Activated CD4-positive, alpha-beta T cell treated with anti-CD3 and anti-CD28 coated beads, Interleukin-2, amount 10 ng/mL, durations not matched to agents 7 days and 5 days (primary cell): ENCODE data around the gene MIS18A. TPM values are rescaled to one million over a fixed set of nuclear protein-coding genes. Genes with fewer than 3 reads are reported as not detected.
"Not testable (repeated sequence)": the region's sequence is repeated elsewhere in the genome, so short reads cannot be mapped to it uniquely, and the experiment has no call there.

ENCODE experiments used
- CTCF ChIA-PET: fragments of 350-600 bp; sonication (Branson Sonifier 250); formaldehyde crosslinking; loops from one replicate; lab custom pipeline; 2021; ENCODE audit warnings: antibody characterized with exemption; lab: Charles Lee
- POLR2A ChIA-PET: fragments of 350-600 bp; sonication (Branson Sonifier 250); formaldehyde crosslinking; loops from one replicate; lab custom pipeline; 2021; ENCODE audit warnings: antibody characterized with exemption; lab: Charles Lee
- DNase-seq: peaks from one replicate; pipeline ENCODE4 v3.0.0-alpha.2; 2020
- H3K27ac Mint-ChIP-seq: one replicate; pipeline ENCODE4 v1.8.0; 2021; ENCODE audit warnings: mild to moderate bottlenecking, moderate library complexity, mixed read lengths
- H3K27me3 Mint-ChIP-seq: one replicate; pipeline ENCODE4 v1.8.0; 2021; ENCODE audit warnings: mixed read lengths
- H3K36me3 Mint-ChIP-seq: one replicate; pipeline ENCODE4 v1.8.0; 2021; ENCODE audit warnings: low read depth, mixed read lengths
- H3K4me1 Mint-ChIP-seq: one replicate; pipeline ENCODE4 v1.8.0; 2021; ENCODE audit warnings: mixed read lengths
- H3K4me3 Mint-ChIP-seq: one replicate; pipeline ENCODE4 v1.8.0; 2021; ENCODE audit warnings: mild to moderate bottlenecking, moderate library complexity, mixed read lengths
- H3K9me3 Mint-ChIP-seq: one replicate; pipeline ENCODE4 v1.8.0; 2021; ENCODE audit warnings: mixed read lengths
- total RNA-seq, 2 experiments: library from RNA; stranded (reverse); gene quantifications; one replicate each; pipeline ENCODE4 v1.2.3, GENCODE V29; 2021

The MIS18A gene
- total RNA-seq, 2 experiments from 2014 or later: 18.6 to 19.6 TPM

GRCh38 chr21:32314806-32315205, 36.0 kb upstream of the MIS18A start:
- CTCF ChIA-PET: no interaction called here

DNA sequence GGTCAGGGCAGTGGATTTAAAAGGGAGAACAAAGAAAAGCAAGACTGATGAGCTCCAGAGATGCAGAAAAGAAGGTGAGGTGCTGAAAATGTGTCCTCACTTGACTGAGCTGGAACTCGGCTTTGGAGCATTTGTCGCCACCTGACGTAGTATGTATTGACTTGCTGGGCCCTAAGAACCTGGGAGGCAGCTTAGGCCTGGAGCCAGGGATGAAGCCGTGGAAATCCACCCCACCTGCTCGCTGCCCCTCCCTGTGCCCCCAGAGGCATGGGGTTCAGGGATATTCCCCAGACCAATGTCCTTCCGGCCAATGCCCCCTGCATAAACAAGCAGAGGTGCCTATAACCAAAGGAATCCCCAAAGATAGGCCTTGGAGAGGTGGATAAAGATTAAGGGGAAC, 34.1 kb upstream of the MIS18A start:
- DNase-seq: no peak
- Mint-ChIP-seq H3K9me3 (no peaks in the 10 kb centered on the region), H3K27ac (no peak overlapping the region), H3K4me3 (no peak overlapping the region), H3K4me1 (no peaks in the 10 kb centered on the region), H3K27me3 (no peaks in the 10 kb centered on the region), H3K36me3 (peaks cover 11% of the 10 kb centered on the region)
- CTCF ChIA-PET: no interaction called here
- POLR2A ChIA-PET: no interaction called here

More at GRCh38 chr21:32314806-32315205, 36.0 kb upstream of the MIS18A start:
- Mint-ChIP-seq H3K4me1 (no peaks in the 10 kb centered on the region), H3K27ac (no peak overlapping the region), H3K27me3 (no peaks in the 10 kb centered on the region), H3K4me3 (no peak overlapping the region), H3K9me3 (no peaks in the 10 kb centered on the region), H3K36me3 (peaks cover 20% of the 10 kb centered on the region)
- no peak for DNase-seq
- POLR2A ChIA-PET: no interaction called here

- Mint-ChIP-seq H3K4me1 (no peaks in the 10 kb centered on the region), H3K36me3 (peaks cover 11% of the 10 kb centered on the region)
- POLR2A ChIA-PET: no interaction called here
Observed at GRCh38 chr21:32312326-32312725, 33.5 kb upstream of the MIS18A start.

GRCh38 chr21:32311621-32312020, 32.8 kb upstream of the MIS18A start:
- H3K4me3 Mint-ChIP-seq: no peak overlapping the region
- POLR2A ChIA-PET: no interaction called here
- H3K27me3 Mint-ChIP-seq: no peaks in the 10 kb centered on the region
- peaks cover 11% of the 10 kb centered on the region for H3K36me3 Mint-ChIP-seq
- no peaks in the 10 kb centered on the region for H3K9me3 Mint-ChIP-seq
- H3K27ac Mint-ChIP-seq: no peak overlapping the region
- DNase-seq: no peak
- CTCF ChIA-PET: interaction anchor here (1.1 kb wide), 1 partner anchor 80 kb away, joined by 4 read pairs; no protein-coding TSS in a partner anchor
- H3K4me1 Mint-ChIP-seq: no peaks in the 10 kb centered on the region

More at GRCh38 chr21:32312326-32312725, 33.5 kb upstream of the MIS18A start:
- no peak overlapping the region for H3K27ac Mint-ChIP-seq
- H3K27me3 Mint-ChIP-seq: no peaks in the 10 kb centered on the region
- no peak for DNase-seq
- CTCF ChIA-PET: interaction anchor here (1.1 kb wide), 1 partner anchor 79 kb away, joined by 4 read pairs; no protein-coding TSS in a partner anchor
- H3K9me3 Mint-ChIP-seq: no peaks in the 10 kb centered on the region
- H3K4me3 Mint-ChIP-seq: no peak overlapping the region

DNA sequence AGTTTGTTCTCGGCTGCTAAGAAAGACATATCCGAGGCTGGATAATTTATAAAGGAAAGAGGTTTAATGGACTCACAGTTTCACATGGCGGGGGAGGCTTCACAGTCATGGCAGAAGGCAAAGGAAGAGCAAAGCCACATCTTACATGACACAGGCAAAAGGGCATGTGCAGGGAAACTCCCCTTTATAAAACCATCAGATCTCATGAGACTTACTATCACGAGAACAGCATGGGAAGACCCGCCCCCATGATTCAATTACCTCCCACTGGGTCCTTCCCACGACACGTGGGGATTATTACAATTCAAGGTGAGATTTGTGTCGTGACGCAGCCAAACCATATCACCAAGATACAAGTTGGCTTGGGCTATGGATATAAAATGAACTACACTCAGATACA, 32.1 kb upstream of the MIS18A start:
- POLR2A ChIA-PET, CTCF ChIA-PET, H3K4me1 Mint-ChIP-seq, H3K9me3 Mint-ChIP-seq, H3K27ac Mint-ChIP-seq, H3K27me3 Mint-ChIP-seq, H3K4me3 Mint-ChIP-seq, DNase-seq: not testable (repeated sequence)
- peaks cover 13% of the 10 kb centered on the region for H3K36me3 Mint-ChIP-seq

- Mint-ChIP-seq H3K27ac (no peak overlapping the region), H3K36me3 (peaks cover 11% of the 10 kb centered on the region), H3K4me3 (no peak overlapping the region), H3K9me3 (no peaks in the 10 kb centered on the region), H3K27me3 (no peaks in the 10 kb centered on the region), H3K4me1 (no peaks in the 10 kb centered on the region)
- POLR2A ChIA-PET: no interaction called here
- CTCF ChIA-PET: no interaction called here
- no peak for DNase-seq
Observed at GRCh38 chr21:32309906-32310460, 31.1 kb upstream of the MIS18A start.

GRCh38 chr21:32308696-32309095, 29.8 kb upstream of the MIS18A start:
- Mint-ChIP-seq H3K27ac (no peak overlapping the region), H3K27me3 (no peaks in the 10 kb centered on the region), H3K9me3 (no peaks in the 10 kb centered on the region), H3K36me3 (peaks cover 11% of the 10 kb centered on the region), H3K4me3 (no peak overlapping the region), H3K4me1 (no peaks in the 10 kb centered on the region)
- ChIA-PET POLR2A (no interaction called here), CTCF (no interaction called here)
- DNase-seq: no peak

GRCh38 chr21:32307706-32308105, 28.9 kb upstream of the MIS18A start:
- ChIA-PET CTCF (no interaction called here), POLR2A (no interaction called here)
- Mint-ChIP-seq H3K9me3 (no peaks in the 10 kb centered on the region), H3K27me3 (no peaks in the 10 kb centered on the region), H3K36me3 (peaks cover 7% of the 10 kb centered on the region), H3K27ac (no peak overlapping the region), H3K4me1 (no peaks in the 10 kb centered on the region), H3K4me3 (no peak overlapping the region)
- DNase-seq: no peak

DNA sequence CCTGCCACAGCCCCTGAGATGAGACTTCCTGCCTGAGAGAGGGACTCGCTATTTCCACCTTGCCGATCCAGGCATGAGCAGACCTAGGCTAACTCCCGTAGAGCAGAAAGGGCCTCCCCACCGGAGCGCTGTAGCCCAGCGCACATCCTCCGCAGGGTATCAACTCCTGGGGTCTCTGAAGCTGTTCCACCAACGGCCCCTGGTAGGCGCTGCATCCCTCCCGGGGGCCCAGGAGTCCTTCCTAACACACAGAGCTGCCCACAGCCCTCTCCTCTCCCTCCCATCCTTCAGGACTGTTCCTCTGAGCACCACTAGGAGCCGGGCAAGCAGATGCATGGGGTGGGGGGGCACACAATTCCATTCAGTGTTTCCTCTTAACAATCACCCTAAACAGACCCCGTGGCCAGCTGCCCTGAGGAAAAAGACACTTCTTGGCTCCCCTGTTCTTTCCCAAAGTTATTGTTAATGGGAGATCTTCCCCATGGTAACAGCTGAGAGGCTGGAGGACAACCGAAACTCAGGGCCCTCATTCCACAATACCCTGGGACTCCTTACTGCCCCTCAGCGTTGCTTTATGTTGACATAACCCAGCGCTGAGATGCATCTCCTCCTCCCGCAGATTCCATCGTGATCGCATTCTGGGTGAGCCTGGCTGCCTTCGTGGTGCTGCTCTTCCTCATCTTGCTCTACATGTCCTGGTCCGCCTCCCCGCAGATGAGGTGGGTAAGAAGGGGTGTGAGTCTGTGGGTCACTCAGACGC, 27.4 kb upstream of the MIS18A start:
- ChIA-PET CTCF (no interaction called here), POLR2A (no interaction called here)
- H3K27me3 Mint-ChIP-seq: no peaks in the 10 kb centered on the region
- H3K36me3 Mint-ChIP-seq: peaks cover 11% of the 10 kb centered on the region
- H3K4me3 Mint-ChIP-seq: no peak overlapping the region
- H3K27ac Mint-ChIP-seq: no peak overlapping the region
- no peaks in the 10 kb centered on the region for H3K4me1 Mint-ChIP-seq
- no peaks in the 10 kb centered on the region for H3K9me3 Mint-ChIP-seq
- DNase-seq: no peak

GRCh38 chr21:32304998-32305397, 26.1 kb upstream of the MIS18A start:
- Mint-ChIP-seq H3K9me3 (no peaks in the 10 kb centered on the region), H3K4me1 (no peaks in the 10 kb centered on the region), H3K36me3 (peaks cover 9% of the 10 kb centered on the region), H3K27me3 (no peaks in the 10 kb centered on the region), H3K4me3 (no peak overlapping the region), H3K27ac (no peak overlapping the region)
- ChIA-PET POLR2A (interaction anchor here (0.6 kb wide), 1 partner anchor 15 kb away, joined by 3 read pairs; no protein-coding TSS in a partner anchor), CTCF (no interaction called here)
- DNase-seq: no peak

DNA sequence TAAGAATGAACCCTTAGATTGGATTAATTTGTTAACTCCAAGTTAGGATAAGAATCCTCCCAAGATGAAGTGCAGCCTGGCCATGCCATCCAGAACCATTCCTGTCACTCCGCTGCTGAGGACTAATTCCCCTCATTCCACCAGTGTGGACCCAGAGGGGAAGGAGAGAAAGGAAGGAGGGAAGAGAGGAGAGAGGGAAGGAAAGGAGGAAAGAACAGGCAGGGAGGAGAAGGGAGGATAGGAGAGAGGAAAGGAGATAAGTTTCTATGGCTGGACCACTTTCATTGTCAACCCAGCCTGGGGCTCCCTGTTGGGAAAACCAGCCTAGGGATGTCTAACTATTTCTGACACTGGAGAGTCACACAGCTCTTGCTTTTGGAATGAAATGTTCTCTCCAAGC, 24.5 kb upstream of the MIS18A start:
- no peak overlapping the region for H3K4me3 Mint-ChIP-seq
- no peaks in the 10 kb centered on the region for H3K4me1 Mint-ChIP-seq
- H3K27me3 Mint-ChIP-seq: no peaks in the 10 kb centered on the region
- ChIA-PET CTCF (no interaction called here), POLR2A (no interaction called here)
- no peak overlapping the region for H3K27ac Mint-ChIP-seq
- H3K9me3 Mint-ChIP-seq: no peaks in the 10 kb centered on the region
- no peak for DNase-seq
- H3K36me3 Mint-ChIP-seq: peaks cover 9% of the 10 kb centered on the region

- H3K27ac Mint-ChIP-seq: no peak overlapping the region
- no peaks in the 10 kb centered on the region for H3K9me3 Mint-ChIP-seq
- H3K27me3 Mint-ChIP-seq: no peaks in the 10 kb centered on the region
- peaks cover 9% of the 10 kb centered on the region for H3K36me3 Mint-ChIP-seq
- DNase-seq: no peak
- ChIA-PET CTCF (no interaction called here), POLR2A (no interaction called here)
- no peaks in the 10 kb centered on the region for H3K4me1 Mint-ChIP-seq
- H3K4me3 Mint-ChIP-seq: no peak overlapping the region
Observed at GRCh38 chr21:32302560-32302959, 23.7 kb upstream of the MIS18A start.

DNA sequence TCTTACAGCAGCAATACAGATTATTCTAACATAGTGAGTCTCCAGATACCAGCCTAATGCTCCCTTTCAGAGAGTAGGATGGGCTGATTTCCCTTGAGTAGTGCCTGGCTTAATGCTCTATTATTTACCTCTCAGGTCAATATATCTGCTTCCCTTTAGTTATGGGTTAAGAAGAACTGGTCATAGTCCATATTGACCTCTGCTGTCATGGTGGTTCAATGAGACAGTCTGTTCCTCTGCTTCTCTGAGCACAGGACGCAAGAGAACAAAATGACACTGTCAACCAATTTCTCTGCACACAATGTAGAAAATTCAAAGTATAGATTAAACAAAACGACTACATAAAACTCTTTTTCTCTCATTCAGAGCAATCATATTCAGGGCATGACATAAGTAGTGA, 22.7 kb upstream of the MIS18A start:
- Mint-ChIP-seq H3K9me3 (no peaks in the 10 kb centered on the region), H3K4me1 (no peaks in the 10 kb centered on the region), H3K4me3 (no peak overlapping the region), H3K36me3 (peaks cover 8% of the 10 kb centered on the region), H3K27ac (no peak overlapping the region), H3K27me3 (no peaks in the 10 kb centered on the region)
- ChIA-PET POLR2A (no interaction called here), CTCF (no interaction called here)
- DNase-seq: no peak
